ENCODE results near the gene HEATR5A.
"Not testable (repeated sequence)": the region's sequence is repeated elsewhere in the genome, so short reads cannot be mapped to it uniquely, and the experiment has no call there.

The HEATR5A gene

DNA sequence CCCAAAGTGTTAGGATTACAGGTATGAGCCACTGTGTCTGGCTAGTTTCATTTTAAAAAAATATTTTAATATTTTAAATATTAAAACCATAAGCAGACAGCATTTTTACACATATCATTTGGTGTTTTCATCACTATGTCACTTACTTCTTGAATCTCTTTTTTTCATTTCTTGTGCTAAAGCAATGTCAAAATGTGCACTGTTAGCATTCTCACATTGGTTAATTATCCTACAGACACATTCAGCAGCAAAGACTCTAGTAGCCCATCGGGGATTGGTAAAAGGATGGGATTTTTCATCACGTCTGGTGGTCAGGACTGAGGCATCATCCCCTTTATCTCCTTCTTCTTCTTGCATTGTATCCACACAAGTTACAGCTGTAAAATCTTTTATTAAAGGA is 96.9 kb downstream of the HEATR5A start:
- no peak for DNase-seq

DNA sequence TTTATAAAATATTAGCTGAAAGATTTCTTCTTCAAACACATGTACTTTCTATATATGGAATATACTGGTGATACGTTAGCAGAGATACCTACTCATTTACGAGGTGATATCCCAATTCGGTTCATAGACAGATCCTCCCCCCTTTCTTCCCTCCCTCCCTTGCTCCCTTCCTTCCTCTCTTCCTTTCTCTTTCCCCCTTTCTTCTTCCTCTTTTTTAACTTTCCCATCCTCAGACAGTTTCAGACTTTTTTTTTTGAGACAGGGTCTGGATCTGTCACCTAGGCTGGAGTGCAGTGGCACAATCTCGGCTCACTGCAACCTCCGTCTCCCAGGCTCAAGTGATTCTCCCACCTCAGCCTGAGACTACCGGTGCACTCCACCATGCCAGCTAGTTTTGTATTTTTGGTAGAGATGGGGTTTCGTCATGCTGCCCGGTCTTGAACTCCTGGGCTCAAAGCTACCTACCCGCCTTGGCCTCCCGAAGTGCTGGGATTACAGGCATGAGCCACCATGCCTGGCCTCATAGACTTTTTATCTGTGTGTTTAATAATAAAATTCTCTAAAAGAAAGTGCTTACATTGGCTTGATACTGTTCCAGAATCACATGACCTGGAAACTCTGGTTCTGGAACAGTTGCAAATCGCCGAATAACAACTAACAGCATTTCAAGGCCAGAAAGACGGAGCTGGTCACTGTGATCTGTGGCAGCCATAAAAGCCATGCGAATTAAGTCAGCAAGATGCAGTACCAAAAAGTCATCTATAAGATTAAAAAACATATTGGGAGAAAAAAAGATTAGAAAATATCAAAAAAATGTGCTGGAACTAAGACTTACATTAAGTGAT is 99.2 kb downstream of the HEATR5A start:
- no peak for DNase-seq

DNA sequence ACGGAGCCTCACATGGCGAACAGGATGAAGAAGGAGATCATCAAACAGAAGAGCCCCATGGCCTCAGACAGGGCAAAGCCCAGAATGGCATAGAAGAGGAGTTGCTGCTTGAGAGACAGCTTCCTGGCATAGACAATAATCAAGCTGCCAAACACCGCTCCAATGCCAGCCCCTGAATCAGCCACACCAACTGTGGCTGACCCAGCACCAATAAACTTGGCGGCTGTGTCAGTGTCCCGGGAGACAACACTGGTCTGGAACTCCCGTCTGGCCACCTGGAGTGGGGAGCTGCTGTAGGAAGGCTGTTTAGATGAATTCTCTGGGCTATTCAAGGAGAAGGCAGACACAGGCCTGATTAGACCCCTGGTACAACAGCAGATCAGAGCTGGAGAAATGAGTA is 100.1 kb downstream of the HEATR5A start:
- DNase-seq, result no peak

DNA sequence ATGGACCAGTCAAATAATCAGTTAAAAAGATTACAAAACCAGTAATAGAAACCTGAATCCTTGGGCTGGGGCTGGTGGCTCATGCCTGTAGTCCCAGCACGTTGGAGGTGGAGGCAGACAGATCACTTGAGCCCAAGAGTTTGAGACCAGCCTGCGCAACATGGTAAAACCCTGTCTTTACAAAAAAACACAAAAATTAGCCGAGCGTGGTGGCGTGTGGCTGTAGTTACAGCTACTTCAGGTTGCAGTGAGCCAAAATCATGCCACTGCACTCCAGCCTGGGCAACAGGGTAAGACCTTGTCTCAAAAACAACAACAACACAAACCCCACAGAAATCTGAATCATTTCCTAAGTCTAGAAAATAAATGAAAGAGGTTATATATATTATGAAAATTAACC is 100.6 kb downstream of the HEATR5A start:
- DNase-seq, result no peak

DNA sequence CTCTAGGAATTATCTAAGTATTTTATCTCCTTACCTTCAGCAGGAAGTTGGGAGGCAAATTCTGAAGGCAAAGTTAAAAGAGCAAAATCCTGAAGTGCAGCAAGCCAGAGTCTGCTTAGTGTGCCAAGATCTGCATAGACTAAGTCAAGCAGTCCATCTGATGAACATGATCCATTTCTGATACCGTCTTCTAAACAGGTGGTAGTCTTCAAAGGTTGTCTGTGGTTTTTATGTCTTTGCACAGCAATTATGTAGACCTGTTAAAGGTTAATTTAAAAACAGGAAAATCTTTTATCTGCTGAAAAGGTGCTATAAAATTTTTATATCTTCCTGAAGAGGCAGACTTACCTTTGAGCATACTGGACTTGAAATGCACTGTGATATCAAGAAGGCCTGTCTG is 107.4 kb downstream of the HEATR5A start:
- no peak for DNase-seq

DNA sequence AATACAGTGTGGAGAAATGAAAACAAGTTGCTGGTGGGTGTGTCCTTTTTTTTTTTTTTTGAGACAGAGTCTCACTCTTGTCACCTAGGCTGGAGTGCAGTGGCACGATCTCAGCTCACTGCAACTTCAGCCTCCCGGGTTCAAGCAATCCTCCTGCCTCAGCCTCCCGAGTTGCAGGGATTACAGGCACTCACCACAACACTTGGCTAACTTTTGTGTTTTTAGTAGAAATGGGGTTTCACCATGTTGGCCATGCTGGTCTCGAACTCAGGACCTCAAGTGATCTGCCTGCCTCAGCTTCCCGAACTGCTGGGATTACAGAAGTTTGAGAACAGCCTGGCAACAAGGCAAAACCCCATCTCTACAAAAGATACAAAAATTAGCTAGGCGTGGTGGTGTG is 108.0 kb downstream of the HEATR5A start:
- DNase-seq, result not testable (repeated sequence)

DNA sequence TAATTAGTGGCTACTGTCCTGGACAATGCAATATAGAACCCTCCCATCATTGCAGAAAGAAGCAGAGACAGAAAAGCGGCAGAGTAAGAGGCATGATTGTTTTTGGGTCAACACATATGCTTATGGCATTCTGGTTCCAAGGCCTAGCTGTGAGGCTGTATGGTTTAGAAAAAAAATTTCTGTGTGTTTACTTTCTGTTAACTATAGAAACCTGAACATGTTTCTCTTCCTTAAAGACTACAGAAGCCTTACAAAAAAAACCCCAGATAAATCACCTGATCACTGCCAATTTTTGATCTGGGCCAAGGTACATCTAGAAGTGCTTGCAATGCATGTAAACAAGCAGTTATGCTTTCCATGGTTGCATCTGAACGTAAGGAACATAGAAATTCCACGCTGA is 112.7 kb downstream of the HEATR5A start:
- no peak for DNase-seq

DNA sequence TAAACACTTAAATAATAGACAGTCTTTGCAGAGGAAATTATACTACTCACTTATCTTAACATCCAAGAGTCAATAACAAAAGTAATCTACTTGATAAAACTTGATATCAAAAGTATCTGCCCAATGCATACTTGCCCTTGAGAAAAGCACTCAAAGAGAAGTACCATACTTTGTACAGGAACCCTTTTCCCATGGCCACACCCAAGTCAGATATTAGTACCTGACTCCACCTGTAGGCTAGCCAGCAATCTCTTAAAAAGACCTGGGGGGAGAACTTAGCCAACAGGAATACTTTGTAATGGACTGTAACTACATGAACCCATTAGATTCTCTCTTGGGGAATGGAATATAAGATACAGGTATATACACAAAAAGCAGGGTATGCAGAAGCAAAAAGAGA is 113.2 kb downstream of the HEATR5A start:
- no peak for DNase-seq

DNA sequence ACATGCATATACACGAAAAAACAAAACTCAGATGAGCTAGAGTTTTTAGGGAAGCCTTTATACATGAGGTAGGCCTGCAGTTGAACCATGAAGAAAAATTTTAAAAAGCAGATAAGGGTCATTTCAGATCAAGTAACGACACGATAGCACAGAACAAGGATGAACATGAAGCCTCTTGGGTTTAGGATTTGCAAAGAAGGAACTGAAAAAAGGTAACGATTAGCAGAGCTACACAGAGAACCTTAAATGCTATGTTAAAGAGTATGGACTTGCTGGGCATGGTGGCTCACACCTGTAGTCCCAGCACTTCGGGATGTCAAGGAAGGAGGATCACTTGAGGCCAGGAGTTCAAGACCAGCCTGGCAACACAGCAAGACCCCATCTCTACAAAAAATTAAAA is 116.7 kb downstream of the HEATR5A start:
- DNase-seq, result no peak

DNA sequence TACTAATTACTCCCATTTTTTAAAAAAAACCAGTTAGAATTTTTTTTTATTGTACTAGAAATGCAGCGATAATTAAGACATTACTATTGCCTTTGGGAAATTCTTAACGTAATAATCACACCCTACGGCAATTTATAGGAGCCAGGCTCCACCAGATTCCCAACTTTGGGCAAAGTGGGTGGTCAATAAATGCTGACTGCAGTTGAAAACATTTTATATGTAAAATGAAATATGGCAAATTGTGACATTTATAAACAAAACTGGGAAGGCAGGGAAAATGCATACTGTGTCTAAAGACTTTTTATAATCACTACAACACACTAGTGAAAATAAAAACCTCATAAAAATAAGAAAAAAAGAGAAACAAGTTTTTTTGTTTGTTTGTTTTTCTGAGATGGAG is 119.5 kb downstream of the HEATR5A start:
- no peak for DNase-seq

DNA sequence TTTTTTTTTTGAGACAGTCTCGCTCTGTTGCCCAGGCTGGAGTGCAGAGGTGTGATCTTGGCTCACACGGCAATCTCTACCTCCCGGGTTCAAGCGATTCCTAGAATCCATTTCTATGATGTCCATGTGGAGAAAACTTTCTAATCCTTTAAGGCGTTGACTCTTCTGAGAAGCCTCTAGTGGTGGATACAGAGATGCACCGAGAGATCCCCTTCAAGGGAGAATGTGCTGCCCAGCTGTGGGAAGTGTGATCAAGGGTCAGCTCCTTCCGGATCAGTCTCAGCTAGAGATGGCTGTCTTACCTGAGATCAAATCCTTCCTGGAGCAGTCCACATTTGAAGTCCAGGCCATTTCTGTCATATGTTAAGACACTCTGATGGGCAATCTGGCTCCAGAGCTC is 120.1 kb downstream of the HEATR5A start:
- DNase-seq, result no peak

DNA sequence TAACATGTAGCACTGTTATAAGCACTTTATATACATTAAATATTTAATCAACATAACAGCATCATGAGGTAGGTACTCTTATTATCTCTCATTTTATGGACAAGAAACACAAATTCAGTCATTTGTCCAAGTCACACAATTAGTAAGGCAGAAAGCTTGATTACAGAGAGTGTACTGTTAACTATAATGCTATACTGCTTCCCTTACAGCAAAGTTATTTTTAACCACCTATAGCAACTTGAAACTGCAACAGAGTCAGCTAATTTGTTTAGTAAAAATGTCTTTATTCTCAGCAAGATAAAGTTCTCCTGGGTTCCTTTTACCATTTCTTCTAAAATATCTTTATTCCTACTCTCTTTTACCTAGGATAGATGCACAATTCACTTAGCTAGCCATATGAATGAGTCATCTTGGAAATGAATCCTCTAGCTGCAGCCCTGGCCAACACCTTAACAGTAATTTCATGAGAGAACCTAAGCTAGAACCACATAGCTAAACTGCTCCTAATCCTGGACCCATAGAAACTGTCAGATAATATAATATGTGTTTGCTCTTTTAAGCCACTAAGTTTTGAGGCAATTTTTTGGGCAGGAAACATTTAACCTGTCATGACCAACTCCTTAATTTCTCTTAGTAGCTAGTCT is 122.5 kb downstream of the HEATR5A start:
- no peak for DNase-seq

DNA sequence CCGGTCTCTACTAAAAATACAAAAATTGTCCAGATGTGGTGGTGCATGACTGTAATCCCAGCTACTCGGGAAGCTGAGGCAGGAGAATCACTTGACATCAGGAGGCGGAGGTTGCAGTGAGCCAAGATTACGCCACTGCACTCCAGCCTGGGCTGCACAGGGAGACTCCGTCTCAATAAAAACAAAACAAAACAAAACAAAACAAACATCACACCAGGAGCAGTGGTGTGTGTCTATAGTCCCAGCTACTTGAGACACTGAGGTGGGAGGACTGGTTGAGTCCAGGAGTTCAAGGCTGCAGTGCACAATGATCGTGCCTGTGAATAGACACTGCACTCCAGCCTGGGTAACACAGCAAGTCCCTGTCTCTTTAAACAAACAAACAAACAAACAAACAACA is 123.2 kb downstream of the HEATR5A start:
- DNase-seq, result no peak

DNA sequence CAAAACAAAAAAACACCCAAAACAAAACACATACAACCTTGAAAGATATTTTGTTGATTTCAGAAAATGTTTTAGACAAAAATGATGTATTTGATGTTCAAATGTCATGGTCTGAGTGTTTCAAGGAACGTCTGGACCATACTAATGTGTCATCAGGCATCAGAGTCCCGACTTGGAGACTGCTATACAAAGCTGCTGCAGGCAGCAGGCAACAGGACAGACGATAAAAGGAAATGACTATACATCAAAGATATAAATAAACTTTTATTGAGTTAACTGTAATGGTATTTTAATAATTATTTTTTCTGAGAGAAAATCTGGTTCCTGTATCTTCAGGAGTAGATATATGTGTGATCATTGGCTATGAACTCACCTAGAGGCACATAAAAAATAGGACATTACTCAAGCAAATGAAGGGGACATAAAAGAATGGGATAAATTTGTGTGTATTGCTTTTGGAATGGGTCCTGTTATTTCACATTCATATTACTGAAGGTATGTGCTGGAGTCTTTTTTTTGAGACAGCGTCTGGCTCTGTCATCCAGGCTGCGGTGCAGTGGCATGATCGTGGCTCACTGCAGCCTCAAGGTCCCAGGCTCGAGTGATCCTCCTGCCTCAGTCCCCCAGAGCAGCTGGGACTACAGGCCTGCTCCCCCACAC is 125.5 kb downstream of the HEATR5A start:
- DNase-seq, result peak; percentile 30

DNA sequence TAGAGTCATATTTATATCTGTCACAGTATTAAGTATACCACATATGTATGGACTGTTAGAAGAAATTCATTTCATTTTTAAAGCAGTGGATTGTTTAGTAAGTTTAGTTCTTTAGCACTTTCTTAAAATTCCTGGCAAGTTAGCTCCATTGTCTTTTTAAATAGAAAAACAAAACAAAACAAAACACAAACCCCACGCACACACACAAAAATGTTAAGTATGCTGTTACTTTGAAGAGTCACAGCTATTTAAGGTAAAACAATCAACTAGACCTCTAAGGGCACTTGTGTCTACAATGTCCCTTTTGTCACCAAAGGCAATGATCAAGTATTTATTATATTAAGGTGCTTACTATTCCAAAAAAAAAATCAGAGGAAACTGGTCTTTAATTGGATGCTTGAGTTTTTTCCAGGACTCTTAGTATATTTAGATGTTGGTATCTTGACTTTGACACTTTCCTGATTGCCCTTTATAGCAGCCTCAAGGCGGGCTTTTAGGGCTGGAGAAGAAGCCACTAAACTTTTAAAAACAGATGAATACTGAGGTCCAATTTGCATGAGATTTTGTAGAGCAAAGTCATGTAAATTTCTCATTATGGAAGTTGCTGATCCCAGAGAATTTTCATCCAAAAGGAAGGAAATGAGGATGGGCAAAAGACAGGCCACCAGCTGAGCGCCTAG is 127.3 kb downstream of the HEATR5A start:
- DNase-seq, result no peak

DNA sequence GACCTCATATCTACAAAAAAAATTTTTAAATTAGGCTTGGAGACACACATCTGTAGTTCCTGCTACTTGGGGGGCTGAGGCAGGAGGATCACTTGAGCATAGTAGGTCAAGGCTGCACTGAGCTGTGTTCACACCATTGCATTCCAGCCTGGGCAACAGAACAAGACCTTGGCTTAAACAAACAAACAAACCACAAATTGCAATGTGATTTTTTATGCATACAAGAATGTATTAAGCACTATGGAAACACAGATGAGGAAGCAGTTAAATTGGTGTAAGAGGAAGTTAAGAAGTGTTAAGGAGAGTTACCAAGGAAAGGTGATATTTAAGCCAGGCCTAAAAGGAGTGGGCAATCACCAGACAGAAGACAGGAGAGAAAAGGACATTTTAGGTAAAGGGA is 129.1 kb downstream of the HEATR5A start:
- peak; percentile 33 for DNase-seq

DNA sequence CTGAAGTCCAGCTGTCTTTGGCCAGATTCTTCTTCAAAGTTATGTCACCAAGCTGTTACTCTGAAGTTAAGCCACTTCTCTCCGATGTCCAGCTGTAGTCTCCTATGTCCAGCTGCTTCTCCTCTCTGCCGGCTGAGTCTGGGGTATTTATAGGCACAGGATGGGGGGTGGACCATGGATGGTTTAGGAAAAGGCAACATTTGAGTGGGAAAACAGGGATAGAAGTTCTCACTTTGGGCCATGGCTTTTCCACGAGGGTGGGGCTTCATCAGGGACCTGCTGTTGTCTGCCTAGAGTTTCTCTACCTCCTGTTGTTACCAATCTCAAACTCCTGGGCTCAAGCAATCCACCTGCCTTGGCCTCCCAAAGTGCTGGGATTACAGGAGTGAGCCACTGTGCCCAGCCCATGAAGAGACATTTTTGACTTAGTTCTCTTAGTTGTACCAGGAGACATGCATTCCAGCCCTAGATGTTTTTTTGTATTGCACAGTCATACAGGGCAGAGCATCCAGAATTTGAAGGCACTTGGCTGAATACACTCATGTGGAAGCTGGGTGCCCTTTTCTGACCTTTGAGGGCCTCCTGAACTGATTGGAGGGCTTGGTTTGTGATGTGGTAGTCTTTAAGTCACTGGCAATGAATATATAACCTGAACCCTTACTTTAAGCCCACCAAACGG is 132.9 kb downstream of the HEATR5A start:
- DNase-seq, result no peak

DNA sequence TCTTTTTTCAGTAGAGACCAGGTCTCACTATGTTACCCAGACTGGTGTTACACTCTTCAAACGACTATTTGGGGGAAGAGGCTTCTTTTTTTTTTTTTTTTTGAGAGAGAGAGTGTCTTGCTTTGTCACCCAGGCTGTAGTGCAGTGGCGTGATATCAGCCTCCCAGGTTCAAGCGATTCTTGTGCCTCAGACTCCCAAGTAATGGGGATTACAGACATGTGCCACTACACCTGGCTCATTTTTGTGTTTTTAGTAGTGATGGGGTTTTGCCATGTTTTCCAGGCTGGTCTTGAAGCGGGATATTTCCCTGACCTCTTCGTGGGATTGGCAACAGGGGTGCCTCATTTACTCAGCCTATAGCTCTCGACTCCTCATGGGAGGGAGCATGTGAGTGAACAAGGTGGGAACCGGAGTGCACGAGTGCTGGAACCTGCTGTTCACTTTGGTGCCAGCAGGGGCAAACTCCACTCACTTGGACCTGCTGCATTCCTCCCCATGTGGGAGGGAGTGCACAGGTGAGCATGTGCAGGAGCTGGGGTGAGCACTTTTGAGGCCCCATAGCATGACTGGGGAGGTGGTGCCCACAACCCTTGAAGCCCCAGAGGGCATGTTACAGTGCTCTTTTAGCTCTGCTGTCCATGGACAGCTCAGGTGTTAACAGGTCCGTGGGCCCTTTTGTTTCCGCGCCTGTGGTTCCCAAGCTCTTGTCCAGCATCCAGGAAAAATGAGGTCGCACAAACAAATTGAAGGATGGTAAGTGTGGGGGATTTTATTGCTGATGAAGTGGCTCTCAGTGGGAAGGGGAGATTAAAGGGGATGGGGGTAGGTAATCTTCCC is 133.7 kb downstream of the HEATR5A start:
- DNase-seq, result no peak

DNA sequence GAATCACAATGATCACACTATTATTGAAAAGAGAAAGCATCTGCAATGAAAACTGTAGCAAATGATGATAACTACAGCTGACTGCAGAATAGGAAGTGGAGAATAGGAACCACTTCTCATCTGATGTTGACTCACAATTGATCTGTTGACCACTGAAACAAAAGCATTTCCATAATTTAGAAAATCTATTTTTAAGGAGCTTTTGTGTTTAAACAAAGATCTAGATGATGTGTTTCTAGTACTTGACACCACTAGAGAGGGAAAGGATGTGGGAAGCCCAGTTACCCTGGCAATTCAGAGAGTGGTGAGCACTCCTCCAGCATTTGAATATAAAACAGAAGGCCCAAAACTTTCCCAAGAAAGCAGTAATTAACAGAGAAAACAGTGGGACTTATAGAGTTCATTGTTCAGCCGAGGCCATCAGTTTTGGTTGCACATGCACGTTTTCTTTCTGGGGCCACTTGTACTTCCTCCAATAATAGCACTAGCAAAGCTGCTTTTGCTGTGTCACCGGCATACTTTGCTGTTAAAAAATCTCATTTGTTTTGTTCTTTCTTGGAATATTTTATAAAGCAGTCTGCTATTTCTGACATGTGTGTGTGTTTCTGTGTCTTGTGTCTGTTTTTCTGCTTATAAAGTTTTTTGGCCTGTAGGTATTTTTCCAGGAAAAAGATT is 136.6 kb downstream of the HEATR5A start:
- no peak for DNase-seq

DNA sequence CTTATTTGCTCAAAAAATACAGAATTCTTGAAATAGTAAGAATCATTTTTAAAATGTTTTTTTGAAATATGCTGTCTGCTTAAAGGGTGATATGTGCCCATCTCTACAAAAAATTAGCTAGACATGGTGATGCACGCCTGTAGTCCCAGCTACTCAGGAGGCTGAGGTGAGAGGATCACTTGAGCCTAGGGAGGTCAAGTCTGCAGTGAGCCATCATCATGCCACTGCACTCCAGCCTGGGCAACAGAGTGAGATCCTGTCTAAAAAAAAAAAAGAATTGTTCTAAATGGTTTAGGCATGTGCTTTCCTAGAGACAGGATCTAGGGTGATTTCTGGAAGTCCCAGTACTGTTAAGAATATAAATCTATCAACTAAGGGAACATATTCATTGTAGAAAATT is 137.2 kb downstream of the HEATR5A start:
- DNase-seq, result no peak

DNA sequence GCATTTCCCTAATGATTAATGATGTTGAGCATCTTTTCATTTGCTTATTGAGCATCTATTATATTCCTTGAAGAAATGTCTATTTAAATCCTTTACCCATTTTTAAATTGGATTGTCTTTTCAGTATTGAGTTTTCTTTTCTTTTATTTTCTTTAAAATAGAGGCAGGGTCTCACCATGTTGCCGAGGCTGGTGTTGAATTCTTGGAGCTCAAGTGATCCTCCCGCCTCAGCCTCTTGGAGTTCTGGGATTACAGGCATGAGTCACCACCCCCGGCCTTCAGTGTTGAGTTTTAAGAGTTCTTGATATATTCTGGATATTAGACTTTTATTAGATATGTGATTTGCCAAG is 139.5 kb downstream of the HEATR5A start:
- no peak for DNase-seq

Data from EL (cell line).